ENCODE measurements around the gene KHDC4. TPM values are rescaled to one million over a fixed set of nuclear protein-coding genes. Genes with fewer than 3 reads are reported as not detected.
"Not testable (repeated sequence)": the region's sequence is repeated elsewhere in the genome, so short reads cannot be mapped to it uniquely, and the experiment has no call there.

The KHDC4 gene
- total RNA-seq, 1 donor from 2014 or later: 47.6 TPM

DNA sequence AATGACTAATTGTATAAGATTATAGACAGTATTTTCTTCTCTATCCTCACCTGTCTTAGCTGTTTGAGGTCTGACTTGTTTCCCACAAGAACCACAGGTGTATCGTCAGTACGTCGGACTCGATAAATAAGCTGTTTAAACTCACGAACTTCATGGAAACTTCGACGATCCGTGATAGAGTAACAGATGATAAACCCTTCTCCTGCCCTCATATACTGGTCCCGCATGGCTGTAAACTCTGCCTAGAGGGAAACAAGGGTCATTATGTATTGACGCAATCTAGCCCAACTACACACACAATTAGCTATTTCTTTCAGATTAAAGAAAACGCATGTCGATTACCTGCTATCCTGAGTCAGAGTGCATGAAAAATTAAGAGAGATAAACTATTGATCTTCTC is 30.0 kb downstream of the KHDC4 start:
- no peaks in the 10 kb centered on the region for H3K27me3 ChIP-seq
- no peak for TF ChIP-seq CTCF (IDR thresholded peaks at IDR 0.05)
- TF ChIP-seq POLR2AphosphoS5 (IDR thresholded peaks at IDR 0.05; ENCODE audit: insufficient read depth in 1 of 2, low read depth in 1 of 2): no peak
- no peak for TF ChIP-seq POLR2A (IDR thresholded peaks at IDR 0.05)
- peaks cover under 1% of the 10 kb centered on the region for H3K4me1 ChIP-seq
- intact Hi-C loops (cut with DNase I): no loop called here
- no peaks in the 10 kb centered on the region for H3K9me3 ChIP-seq
- H3K36me3 ChIP-seq: peaks cover 0 to 79% of the 10 kb centered on the region in 2 donors
- H3K27ac ChIP-seq: no peak overlapping the region
- DNase-seq (ENCODE audit: extremely low spot score in 2 of 2): no peak
- H3K4me3 ChIP-seq: no peak overlapping the region

GRCh38 chr1:155900161-155900560 is 34.1 kb downstream of the KHDC4 start:
- Histone ChIP-seq H3K27me3 (no peaks in the 10 kb centered on the region), H3K36me3 (peaks cover 0 to 81% of the 10 kb centered on the region in 2 donors), H3K4me1 (no peaks in the 10 kb centered on the region), H3K4me3 (no peak overlapping the region), H3K27ac (no peak overlapping the region), H3K9me3 (no peaks in the 10 kb centered on the region)
- TF ChIP-seq CTCF (IDR thresholded peaks at IDR 0.05): no peak
- TF ChIP-seq POLR2A (IDR thresholded peaks at IDR 0.05): no peak
- TF ChIP-seq POLR2AphosphoS5 (IDR thresholded peaks at IDR 0.05; ENCODE audit: insufficient read depth in 1 of 2, low read depth in 1 of 2): no peak
- no peak for DNase-seq (ENCODE audit: extremely low spot score in 2 of 2)
- intact Hi-C loops (cut with DNase I): no loop called here

GRCh38 chr1:155899683-155900082 is 34.5 kb downstream of the KHDC4 start:
- Histone ChIP-seq H3K4me3 (no peak overlapping the region), H3K27ac (no peak overlapping the region), H3K27me3 (no peaks in the 10 kb centered on the region), H3K9me3 (no peaks in the 10 kb centered on the region), H3K4me1 (no peaks in the 10 kb centered on the region), H3K36me3 (peaks cover 0 to 76% of the 10 kb centered on the region in 2 donors)
- TF ChIP-seq POLR2A (IDR thresholded peaks at IDR 0.05) (no peak), POLR2AphosphoS5 (IDR thresholded peaks at IDR 0.05; ENCODE audit: insufficient read depth in 1 of 2, low read depth in 1 of 2) (no peak), CTCF (IDR thresholded peaks at IDR 0.05) (no peak)
- DNase-seq (ENCODE audit: extremely low spot score in 2 of 2): no peak
- intact Hi-C loops (cut with DNase I): no loop called here

DNA sequence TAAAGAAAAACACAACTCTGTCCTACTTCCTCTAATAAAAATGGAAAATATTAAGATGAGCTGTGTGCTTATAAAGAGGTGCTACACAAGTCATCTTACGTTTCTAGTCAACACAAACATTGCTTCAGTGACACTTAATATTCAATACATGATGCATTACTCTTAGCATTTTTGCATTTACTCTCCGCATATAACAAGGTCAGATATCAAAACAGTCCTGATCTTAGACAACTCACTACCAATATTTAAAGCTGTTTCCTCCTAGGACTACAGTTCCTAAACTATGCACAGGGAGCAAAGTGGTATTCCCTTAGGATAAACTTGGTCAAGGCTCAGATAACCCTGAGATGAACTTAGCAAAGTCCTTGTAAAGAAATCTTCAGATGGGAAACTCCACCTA is 35.3 kb downstream of the KHDC4 start:
- H3K4me1 ChIP-seq: peaks cover 3% of the 10 kb centered on the region
- no peak for DNase-seq (ENCODE audit: extremely low spot score in 2 of 2)
- peaks cover 0 to 68% of the 10 kb centered on the region in 2 donors for H3K36me3 ChIP-seq
- H3K9me3 ChIP-seq: no peaks in the 10 kb centered on the region
- no peak overlapping the region for H3K4me3 ChIP-seq
- no peaks in the 10 kb centered on the region for H3K27me3 ChIP-seq
- H3K27ac ChIP-seq: no peak overlapping the region
- intact Hi-C loops (cut with DNase I): no loop called here
- TF ChIP-seq POLR2A (IDR thresholded peaks at IDR 0.05) (no peak), CTCF (IDR thresholded peaks at IDR 0.05) (no peak), POLR2AphosphoS5 (IDR thresholded peaks at IDR 0.05; ENCODE audit: insufficient read depth in 1 of 2, low read depth in 1 of 2) (no peak)

- no peak for DNase-seq (ENCODE audit: extremely low spot score in 2 of 2)
- Histone ChIP-seq H3K9me3 (no peaks in the 10 kb centered on the region), H3K27me3 (no peaks in the 10 kb centered on the region), H3K27ac (no peak overlapping the region), H3K36me3 (peaks cover 0 to 57% of the 10 kb centered on the region in 2 donors), H3K4me1 (peaks cover 14% of the 10 kb centered on the region), H3K4me3 (no peak overlapping the region)
- intact Hi-C loops (cut with DNase I): no loop called here
- TF ChIP-seq POLR2AphosphoS5 (IDR thresholded peaks at IDR 0.05; ENCODE audit: insufficient read depth in 1 of 2, low read depth in 1 of 2) (no peak), POLR2A (IDR thresholded peaks at IDR 0.05) (no peak), CTCF (IDR thresholded peaks at IDR 0.05) (no peak)
These were observed 36.5 kb downstream of the KHDC4 start for GRCh38 chr1:155897746-155898145.

DNA sequence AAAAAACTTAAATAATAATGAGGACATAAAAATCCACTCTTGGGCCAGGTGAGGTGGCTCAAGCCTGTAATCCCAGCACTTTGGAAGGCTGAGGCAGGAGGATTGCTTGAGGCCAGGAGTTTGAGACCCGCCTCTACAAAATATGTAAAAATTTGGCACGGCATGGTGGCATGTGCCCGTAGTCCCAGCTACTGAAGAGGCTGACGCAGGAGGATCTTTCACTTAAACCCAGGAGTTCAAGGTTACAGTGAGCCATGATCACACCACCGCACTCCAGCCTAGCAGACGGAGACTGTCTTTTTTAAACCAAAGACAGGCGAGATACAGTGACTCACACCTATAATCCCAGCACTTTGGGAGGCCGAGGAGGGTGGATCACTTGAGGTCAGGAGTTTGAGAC is 37.7 kb downstream of the KHDC4 start:
- H3K27me3 ChIP-seq; H3K4me3 ChIP-seq; H3K9me3 ChIP-seq; intact Hi-C loops (cut with DNase I); DNase-seq (ENCODE audit: extremely low spot score in 2 of 2); H3K27ac ChIP-seq: not testable (repeated sequence)
- peaks cover 22% of the 10 kb centered on the region for H3K4me1 ChIP-seq
- H3K36me3 ChIP-seq: peaks cover 0 to 45% of the 10 kb centered on the region in 2 donors

DNA sequence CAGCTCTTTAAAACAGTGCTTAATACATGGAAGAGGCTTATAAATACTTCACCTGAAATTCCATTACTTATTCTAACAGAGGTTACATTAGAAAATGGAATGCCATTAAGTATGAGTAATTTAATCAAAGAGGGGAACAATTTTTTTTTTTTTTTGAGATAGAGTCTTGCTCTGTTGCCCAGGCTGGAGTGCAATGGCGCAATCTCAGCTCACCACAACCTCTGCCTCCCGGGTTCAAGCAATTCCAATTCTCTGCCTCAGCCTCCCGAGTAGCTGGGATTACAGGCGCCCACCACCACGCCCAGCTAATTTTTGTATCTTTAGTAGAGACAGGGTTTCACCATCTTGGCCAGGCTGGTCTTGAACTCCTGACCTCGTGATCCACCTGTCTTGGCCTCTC is 38.6 kb downstream of the KHDC4 start:
- H3K4me3 ChIP-seq; intact Hi-C loops (cut with DNase I); DNase-seq (ENCODE audit: extremely low spot score in 2 of 2); H3K27ac ChIP-seq; H3K9me3 ChIP-seq; H3K27me3 ChIP-seq: not testable (repeated sequence)
- Histone ChIP-seq H3K36me3 (peaks cover 0 to 37% of the 10 kb centered on the region in 2 donors), H3K4me1 (peaks cover 22% of the 10 kb centered on the region)

Data from vagina (tissue), 2 donors.